AG09319 (cell line): ENCODE results near the gene IDH1.

Experiments
- DNase-seq: peaks from one replicate; pipeline ENCODE4 v3.0.0-alpha.2; 2010; ENCODE audit warnings: low read depth; ENCODE audit errors: extremely low read depth
- TF ChIP-seq, protein P1 (sequence below): IDR thresholded peaks from 2 replicates; pipeline ENCODE4 v1.5.1; 2011; ENCODE audit warnings: low read depth, mild to moderate bottlenecking, inconsistent platforms, low read length, moderate library complexity

The IDH1 gene

DNA sequence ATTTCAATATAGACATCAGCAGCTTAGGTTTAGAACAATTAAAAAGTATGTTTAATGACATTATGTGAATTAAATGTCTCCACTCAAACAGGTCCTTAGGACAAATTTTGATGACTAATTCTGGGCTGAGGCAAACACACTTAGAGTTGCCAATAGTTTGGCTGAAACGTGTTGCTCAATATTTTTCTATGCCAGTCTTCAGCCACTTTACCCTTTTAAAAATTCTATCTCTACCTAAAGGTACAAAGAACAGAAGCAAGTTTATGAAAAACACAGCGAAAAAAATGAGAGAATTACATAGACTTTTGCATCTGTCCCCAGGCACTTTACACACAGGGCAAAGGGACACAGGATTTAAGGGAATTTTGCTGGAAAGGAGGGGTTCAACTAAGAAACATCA is 4.5 kb downstream of the IDH1 start:
- TF ChIP-seq, protein P1, sequence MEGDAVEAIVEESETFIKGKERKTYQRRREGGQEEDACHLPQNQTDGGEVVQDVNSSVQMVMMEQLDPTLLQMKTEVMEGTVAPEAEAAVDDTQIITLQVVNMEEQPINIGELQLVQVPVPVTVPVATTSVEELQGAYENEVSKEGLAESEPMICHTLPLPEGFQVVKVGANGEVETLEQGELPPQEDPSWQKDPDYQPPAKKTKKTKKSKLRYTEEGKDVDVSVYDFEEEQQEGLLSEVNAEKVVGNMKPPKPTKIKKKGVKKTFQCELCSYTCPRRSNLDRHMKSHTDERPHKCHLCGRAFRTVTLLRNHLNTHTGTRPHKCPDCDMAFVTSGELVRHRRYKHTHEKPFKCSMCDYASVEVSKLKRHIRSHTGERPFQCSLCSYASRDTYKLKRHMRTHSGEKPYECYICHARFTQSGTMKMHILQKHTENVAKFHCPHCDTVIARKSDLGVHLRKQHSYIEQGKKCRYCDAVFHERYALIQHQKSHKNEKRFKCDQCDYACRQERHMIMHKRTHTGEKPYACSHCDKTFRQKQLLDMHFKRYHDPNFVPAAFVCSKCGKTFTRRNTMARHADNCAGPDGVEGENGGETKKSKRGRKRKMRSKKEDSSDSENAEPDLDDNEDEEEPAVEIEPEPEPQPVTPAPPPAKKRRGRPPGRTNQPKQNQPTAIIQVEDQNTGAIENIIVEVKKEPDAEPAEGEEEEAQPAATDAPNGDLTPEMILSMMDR = no peak

DNA sequence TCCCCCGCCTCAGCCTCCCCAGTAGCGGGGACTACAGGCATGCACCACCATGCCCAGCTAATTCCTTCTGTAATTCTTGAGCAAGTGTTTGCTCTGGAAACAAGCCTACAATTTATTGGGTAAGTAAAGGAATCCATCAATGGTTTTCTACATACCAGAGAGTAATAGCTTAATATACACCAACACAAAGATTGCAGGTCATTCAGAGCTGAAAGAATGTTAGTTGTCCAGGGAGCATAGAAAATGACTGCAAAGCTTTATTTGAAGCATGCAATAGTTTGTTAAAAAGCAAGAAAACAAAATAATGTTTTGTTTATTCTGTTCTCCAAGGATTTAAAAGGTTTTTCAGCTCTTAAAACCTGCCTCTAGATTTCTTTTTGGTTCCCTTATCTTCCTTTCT is 5.6 kb downstream of the IDH1 start:
- TF ChIP-seq, protein P1 = no peak
- no peak for DNase-seq

More for the DNA sequence above, 4.5 kb downstream of the IDH1 start:
- no peak for DNase-seq

DNA sequence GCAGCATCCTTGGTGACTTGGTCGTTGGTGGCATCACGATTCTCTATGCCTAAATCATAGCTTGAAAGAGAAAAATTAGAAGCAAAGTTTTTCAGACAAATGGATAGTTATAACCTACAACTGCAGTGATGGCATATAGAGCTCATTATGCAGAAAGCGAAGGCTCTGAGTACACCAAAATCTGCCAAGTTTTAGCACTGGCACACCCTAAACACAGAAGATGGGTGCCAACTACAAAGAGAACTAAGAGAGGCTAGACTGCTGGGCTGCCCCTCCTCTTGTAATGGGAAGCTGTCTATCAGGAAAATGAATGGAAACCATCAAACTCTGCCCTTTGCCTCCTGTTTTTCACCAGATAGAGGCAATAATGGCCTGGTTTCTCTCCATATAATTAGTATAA is 6.3 kb downstream of the IDH1 start:
- DNase-seq = no peak
- TF ChIP-seq, protein P1 = no peak

DNA sequence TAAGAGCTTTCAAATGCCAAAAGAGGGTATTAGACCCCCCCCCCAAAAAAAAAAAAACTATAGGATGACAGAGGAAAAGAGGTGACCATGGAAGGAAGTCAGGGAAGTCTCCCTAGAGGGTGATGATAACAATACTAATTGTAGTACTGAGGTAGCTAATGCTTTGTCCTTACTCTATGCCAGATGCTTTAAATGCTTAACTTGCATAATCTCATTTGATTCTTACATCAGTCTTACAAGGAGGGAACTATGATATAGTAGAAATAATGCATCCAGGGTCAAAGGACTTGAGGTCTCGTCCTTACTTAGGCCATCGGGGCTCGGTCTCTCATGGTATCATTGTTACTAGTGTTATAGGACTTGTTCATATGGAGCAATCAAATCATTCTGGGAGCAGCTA is 9.1 kb downstream of the IDH1 start:
- TF ChIP-seq, protein P1 = no peak
- no peak for DNase-seq

DNA sequence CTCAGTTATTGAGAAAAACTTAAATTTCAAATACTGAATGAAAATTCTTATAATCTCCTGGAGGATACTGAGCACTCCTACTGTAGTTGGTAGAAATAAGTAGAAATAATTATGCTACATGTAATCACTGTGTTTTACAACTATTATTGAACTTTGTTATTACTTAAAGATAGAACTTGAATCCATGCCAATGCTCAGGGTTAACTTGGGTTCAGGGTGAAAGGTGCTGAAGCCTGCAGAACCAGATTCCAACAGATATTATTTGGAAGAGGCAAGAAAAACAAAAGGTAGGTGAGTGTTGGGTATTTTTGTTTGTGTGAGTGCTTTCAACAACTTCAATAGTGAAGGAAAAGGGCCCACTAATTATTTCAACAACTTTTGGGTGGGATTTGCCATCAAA is 10.4 kb downstream of the IDH1 start:
- no peak for DNase-seq
- TF ChIP-seq, protein P1 = no peak

DNA sequence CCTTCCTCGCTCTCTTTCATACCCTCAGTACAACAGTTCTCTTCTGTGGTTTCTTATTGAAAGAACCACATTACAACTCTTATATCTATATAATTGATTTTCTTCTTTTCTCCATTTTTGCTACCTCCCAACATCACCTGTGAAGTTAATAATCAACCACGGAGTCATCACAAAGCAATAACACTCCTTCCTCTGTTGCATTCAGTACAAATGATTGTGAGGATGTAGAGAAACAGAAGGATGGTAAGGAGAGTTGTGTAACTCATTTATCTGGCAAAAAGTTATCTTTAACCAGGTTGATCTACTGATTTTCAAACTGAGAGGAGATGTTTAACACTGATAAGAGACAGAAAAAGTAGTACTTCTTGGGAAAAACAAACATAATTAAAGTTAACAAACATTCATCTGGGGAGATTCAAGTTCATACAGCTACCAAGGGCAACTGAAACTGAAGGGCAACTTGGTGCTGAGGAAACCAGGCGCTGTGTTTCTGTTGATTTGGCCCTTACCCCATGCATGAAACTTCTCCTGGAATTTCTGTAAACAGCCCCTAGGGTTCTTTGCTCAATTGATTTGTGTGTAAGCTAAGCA is 14.2 kb downstream of the IDH1 start:
- TF ChIP-seq, protein P1 = no peak

DNA sequence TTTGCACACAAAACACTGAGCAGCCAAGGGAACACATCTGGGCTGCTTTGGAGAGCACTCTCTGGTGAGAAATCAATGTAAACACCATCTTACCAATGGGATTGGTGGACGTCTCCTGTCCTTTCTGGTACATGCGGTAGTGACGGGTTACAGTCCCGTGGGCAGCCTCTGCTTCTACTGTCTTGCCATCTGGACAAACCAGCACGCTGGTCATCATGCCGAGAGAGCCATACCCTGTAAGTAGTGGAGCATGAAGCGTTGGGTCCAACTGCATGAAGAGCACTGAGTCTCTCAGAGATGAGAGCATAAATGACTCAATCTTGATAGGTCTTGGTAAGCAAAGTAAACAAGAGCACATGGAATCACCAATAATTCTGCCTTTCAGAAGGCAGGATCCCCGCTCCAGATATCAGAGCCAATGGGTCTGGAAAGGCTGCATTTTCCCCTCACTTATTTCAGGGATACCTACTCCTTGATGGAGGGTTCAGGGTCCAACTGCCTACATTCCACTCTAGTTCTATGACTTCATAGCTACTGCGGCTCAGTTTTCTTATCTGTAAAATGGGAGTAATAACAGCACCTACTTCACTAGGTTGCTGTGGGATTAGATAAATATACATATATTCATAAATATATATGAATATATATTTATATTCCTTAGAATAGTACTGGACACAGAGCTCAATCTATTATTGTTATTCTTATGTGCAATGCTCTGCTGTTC is 14.9 kb downstream of the IDH1 start:
- TF ChIP-seq, protein P1 = no peak
- no peak for DNase-seq

More for the DNA sequence above, 14.2 kb downstream of the IDH1 start:
- DNase-seq = no peak
